DMS53 treated with DMSO at 0.1 percent for 48 hours (cell line): ENCODE data around the gene NAALADL1.
"Not testable (repeated sequence)": the region's sequence is repeated elsewhere in the genome, so short reads cannot be mapped to it uniquely, and the experiment has no call there.

Experiments used
- DNase-seq: peaks from one replicate; lab custom pipeline; 2025; ENCODE audit not compliant: unreplicated experiment; lab: John Stamatoyannopoulos, UW

Gene NAALADL1

DNA sequence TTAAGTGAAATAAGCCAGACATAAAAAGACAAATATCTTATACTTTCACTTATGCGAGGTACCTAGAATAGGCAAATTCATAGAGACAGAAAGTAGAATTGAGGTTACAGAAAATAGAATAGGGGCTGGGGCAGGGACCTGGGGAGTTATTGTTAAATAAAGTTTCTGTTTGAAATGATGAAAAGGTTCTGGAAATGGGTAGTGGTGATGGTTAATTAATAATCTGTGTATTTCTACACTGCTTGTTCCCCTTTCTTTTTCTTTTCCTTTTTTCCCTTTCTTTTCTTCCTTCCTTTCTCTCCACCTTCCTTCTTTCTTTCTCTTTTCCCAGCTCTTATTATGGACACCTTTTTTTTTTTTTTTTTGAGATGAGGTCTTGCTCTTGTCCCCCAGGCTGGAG, 2.8 kb downstream of the NAALADL1 start:
- DNase-seq = no peak

DNA sequence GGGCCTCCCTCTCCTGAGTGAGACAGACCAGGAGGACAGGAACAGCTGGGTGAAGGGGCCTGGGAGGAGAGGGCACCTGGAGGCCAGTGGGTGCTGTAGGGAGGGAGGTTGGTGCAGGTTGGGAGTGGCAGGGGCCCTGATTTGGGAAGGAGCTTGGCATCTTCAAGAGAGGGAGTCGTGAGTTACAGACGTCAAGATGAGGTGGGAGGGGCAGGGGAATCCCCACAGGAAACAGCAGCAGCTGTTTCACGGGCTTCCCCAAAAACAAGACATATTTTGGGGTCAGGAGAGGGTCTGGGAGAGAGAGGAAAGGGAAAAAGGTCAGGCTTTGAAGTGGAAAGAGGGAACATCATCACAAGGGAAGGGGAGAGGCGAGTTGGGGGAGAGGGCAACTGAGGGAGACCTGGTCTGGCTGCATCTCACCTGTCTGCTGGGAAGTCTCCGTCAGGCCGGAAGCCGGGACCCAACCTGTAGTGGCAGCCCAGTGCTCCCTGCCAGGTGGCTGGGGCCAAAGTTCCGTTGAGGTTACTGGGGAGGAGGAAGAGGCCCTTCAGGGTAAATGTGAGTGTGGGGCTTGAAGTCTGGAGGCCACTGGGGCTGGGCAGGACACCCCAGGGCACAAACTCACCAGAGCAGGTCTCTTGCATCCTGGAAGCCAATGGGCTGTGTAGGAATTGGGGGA, 4.4 kb downstream of the NAALADL1 start:
- no peak for DNase-seq

DNA sequence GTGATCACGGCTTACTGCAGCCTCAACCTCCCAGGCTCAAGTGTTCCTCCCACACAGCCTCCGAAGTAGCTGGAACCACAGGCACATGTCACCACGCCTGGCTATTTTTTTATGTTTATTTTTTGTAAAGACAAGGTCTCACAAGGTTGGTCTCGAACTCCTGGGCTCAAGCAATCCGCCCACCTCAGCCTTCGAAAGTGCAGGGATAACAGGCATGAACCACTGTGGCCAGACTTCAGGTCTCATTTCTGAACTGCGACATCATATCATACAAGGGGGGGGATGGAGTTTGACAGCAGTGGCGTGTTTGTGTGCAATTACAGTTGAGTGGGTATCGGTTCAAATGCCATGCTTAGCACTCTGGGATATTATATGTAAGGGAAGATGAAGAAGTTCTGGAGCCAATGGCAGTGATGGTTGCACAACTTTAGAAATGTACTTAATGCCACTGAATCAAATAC, 6.9 kb downstream of the NAALADL1 start:
- DNase-seq = no peak

DNA sequence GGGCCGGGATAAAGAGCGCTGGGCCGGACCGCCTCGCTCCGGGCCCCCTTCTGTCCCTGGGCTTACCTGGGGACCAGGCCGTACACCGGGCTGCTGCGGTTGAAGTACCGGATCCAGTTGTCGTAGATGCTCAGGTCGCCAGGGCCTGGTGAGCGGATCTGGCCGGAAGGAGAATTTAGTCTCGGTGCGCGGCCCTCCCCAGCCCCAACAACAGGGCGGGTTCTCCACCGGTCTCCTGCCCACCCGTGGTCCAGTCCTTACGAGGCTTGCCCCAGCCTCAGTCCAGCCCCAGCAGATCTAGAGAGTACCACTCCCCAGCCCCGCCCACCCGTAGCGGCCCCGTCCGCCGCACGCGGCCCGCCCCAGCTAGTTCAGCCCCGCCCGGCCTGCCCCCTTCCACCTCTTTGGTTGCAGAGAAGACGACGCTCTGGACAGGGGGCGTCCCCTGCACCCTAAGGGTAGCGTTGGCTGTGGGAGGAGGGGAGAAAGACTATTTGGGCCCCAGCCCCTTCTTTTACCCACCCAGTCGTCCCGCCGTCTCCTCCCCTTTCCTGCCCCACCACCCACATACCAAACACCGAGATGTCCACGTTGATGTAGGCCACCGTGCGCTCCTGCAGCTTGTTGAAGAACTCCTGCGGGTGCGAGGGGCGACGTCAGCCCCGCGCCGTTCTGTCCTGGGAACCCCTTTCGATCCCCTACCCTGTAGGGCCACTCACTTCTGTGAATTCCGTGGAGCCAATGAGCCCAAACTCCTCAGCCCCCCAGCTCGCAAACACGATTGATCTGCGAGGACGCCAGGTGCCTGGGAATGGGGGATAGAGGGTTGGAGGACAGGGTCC, 10.6 kb downstream of the NAALADL1 start:
- no peak for DNase-seq

DNA sequence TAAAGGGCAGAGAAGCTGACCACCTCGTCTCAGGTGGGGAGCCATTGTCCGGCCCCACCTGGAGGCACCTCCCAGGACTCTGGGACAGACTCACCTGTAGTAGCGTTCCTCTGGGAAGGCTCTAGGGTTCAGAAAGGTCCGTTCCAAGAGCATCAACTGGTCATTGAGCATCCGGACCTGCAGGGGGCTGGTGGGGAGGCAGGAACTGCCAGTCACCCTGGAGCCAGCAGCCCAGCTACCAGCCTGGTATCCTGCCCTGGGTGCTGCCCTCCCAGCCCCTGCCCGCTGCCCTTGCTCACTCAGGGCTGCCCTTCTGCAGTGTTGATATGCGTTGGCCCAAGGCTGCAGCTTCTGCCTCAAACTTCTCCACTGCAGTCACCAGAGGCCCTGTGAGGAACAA, 12.6 kb downstream of the NAALADL1 start:
- no peak for DNase-seq

DNA sequence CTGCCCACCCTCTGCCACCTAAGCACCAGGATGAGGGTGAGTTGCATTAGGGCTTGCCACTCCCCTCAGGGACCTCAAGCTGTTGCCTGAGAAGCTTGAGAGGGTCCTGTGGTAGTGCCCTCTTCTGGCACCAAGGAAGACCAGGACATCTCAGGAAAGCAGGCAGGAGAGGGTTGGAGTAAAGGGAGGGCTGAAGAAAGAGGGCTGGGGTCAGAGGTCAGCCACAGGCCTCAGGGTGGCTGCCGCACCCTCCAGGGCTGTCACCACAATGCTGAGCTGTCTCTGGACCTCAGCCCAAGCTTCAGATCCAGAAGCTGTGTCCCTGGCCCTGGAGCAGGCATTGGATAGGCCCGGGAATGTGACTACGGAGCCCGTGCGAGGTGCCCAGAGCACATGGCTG, 13.3 kb downstream of the NAALADL1 start:
- no peak for DNase-seq

DNA sequence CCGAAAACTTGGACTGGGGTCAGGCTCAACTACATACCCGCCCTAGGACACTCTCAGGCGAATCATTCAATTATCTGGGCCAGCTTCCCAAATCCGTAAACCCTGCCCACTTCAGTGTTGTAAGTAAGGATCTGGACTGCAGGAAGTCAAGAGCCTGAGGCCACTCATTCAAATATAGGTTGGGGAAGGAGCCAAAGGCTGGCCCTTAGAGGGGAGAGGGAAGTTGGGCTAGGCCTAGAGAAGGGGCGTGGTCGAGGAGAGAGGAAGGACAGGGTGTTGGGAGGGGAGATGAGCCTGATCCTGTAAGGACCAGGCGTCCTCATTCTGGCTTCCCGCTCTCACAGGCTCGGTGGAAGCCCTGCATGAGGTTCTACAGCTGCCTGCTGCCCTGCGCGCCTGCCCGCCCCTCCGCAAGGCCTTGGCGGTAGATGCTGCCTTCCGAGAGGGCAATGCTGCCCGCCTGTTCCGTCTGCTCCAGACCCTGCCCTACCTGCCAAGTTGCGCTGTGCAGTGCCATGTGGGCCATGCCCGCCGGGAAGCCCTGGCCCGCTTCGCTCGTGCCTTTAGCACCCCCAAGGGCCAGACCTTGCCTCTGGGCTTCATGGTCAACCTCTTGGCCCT, 14.4 kb downstream of the NAALADL1 start:
- no peak for DNase-seq

DNA sequence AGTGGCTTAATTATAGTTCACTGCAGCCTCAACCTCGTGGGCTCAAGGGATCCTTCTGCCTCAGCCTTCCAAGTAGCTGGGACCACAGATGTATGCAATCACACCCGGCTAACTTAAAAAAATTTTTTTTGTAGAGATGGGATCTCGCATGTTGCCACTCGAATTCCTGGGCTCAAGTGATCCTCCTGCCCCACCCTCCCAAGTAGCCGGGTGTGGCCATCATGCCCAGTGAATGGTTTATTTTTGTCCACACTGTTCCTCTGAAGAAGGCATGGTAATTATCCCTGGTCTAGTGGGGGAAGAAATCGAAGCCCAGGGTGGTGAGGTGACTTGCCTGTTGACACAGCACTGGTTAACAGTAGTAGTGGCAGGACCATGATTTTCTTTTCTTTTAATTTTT, 15.5 kb downstream of the NAALADL1 start:
- DNase-seq = no peak

DNA sequence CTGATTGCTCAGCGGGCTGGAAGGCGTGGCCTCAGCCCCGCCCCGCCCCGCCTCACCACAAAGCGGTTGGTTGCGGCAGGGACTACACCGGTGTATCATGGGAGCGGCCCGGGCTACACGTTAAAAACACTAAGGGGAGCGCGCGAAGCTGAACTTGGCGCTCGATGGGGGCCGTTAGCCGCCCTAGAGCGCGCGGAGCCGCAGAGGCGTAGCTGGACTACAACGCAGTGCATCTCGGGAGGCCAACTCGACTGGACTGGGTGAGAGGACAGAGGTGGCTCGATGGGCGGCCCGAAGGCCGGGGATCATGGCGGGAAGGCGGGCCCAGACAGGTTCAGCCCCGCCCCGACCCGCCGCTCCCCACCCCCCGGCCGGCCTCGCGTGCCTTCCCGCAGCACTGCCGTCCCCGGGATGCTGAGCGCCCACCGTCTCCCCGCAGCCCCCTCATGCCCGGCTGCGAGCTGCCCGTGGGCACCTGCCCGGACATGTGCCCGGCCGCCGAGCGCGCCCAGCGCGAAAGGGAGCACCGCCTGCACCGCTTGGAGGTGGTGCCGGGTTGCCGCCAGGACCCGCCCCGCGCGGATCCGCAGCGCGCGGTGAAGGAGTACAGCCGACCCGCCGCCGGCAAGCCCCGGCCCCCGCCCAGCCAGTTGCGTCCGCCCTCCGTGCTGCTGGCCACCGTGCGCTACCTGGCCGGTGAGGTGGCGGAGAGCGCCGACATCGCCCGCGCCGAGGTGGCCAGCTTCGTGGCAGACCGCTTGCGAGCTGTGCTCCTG, 17.3 kb downstream of the NAALADL1 start, which contains the start of gene SAC3D1:
TSS of gene SAC3D1 (plus strand) at position 364 of the 776 bp plus-strand sequence. CDS start at position 447, 83 bp downstream.
- DNase-seq = peak; percentile 92

DNA sequence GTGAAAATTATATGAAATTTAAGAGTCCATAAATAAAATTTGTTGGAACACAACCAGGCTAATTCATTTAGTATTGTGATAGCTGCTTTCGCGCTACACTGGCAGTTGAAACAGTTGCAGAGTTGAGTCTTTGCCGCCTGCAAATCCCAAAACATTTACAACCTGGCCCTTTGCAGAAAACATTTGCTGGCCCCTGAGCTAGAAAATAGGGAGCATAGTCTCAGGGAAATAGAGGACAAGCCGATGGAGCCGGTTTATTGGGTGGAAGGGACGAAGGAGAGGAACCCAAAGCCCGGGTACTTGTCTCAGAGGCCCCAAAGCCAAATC, 17.9 kb downstream of the NAALADL1 start:
- no peak for DNase-seq

DNA sequence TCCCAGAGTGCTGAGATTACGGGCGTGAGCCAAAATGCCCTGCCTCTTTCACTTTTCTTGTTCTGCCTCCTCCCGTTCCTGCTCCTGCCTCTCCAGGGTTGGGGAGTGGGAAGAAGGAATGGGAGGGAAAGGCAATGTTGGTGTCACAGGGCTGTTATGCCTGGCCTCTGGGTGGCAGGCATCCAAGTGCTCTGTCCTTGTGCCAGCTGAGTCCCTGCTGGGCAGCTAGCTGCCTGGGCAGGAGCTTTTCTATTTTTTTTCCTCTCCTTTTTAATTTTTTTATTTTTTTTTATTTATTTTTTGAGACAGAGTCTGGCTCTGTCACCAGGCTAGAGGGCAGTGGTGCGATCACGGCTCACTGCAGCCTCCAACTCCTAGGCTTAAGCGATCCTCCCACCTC, 21.4 kb downstream of the NAALADL1 start:
- no peak for DNase-seq

DNA sequence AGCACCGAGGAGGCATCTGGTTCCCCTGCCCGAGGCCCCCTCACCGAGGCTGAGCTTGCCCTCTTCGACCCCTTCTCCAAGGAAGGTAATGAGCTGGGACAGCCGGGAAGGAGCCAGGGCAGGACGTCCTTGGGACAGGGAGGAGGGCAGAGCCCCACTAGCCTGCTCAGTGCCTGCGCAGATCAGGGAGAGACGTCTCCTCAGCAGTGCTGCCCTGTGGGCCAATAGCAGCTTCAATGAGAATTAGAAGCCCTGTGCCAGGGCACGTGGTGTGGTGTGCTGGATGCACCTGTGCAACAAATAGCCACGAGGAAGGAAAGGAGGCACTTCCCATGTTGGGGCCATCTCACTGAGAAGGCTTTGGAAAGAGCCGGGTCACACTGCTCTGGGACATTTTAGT, 22.8 kb downstream of the NAALADL1 start:
- DNase-seq = no peak

DNA sequence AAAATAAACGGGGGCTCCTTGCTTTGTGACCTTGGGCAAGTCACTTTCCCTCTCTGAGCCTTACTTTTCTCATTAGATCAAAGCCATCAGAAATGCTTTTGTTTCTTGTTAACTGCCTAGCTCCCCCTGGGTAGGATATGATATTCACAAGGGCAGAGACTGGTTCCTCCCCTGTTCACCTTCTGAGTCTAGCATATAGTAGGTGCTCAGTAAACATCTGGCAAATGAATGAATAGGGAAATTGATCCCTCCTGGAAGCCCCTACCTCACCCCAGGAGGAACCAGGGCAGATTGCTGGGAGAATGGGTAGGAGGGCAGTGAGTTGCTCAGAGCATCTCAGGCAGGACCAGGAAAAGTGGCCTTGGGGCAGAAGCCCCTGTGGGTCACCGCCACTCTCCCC, 23.9 kb downstream of the NAALADL1 start:
- no peak for DNase-seq

DNA sequence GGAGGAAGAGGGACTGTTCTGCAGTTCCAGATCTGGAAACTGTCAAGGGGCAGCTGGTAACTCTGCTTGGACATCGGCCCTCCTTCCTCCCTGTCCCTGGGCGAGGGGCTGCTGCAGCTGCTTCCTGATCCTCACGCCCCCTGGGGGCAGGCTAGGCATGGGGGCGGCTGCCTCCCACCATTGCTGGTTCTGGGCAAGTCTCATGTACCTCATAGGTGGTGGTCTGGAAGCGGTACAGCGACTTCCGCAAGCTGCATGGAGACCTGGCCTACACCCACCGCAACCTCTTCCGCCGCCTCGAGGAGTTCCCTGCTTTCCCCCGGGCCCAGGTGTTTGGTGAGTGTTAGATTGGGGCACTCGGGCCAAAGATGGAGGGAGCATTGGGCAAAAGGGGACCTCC, 26.1 kb downstream of the NAALADL1 start:
- no peak for DNase-seq

DNA sequence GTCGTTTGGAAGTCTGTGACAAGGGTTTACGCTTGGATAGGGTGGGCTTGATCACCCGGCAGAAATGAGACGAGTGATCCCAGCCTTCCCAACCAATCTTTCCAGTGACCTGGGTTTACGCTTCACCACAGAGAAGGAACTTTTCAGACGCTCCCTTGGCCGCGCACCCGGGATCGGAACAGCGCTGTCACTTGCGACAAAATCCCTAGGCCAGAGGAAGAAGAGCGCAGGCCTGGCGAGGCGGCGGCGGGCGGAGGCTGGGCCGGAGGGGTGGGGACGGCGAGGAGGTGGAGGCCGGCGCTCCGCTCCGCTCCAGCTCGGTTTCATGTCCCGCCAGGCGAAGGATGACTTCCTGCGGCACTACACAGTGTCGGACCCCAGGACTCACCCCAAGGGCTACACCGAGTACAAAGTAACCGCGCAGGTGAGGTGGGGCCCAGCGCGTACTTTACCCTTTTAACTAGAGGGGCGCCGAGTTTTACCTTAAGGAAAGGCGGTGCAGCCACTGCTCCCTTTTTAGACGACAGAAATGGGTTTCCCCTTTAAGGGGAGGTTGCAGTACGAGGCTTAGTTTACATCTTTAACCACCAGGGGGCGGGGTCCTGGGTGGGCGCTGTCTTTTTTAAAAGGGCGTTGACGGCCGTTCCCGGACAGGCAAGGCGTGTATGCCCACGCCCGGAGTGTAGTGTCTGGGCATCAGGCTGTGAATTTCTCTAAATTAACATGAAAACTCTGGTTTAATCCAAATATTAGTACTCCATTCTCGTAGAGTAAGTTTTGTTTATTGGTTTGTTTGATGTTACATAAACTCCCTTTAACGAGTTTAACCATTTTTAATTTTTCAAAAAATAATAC, 30.9 kb downstream of the NAALADL1 start, which contains the start of gene SNX15:
TSS of gene SNX15 (plus strand) at position 227 of the 855 bp plus-strand sequence. CDS start at position 326, 99 bp downstream.
- peak; percentile 95 for DNase-seq

DNA sequence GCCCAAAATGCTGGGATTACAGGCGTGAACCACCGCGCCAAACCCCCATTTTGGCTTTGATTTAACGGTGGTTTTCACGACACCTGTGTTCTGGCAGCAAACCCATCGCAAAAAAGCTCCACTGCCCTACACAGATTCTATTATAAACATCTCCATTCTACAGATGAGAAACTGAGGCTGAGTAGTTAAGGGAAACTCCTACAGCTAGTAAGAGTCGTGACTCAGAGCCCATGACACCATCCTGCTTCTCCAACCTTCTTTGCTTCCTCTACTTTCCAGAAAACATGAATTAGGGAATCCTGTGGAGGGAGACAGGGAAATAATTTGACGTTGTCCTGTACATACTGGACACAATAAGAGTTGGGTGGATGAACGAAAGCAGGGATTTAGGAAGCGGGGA, 31.5 kb downstream of the NAALADL1 start:
- DNase-seq = peak; percentile 56

DNA sequence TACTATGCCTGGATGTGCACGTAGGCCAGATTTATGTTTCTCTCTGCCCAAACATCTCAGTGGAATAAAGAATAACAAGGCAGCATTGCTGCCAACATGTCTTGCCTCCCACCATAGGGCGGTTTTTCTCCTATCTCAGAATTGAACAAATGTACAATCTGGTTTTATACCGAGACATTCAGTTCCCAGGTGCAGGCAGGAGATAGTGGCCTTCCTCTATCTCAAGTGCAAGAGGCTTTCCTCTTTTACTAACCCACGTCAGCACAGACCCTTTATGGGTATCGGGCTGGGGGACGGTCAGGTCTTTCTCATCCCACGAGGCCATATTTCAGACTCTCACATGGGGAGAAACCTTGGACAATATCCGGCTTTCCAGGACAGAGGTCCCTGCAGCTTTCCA, 34.9 kb downstream of the NAALADL1 start:
- not testable (repeated sequence) for DNase-seq

DNA sequence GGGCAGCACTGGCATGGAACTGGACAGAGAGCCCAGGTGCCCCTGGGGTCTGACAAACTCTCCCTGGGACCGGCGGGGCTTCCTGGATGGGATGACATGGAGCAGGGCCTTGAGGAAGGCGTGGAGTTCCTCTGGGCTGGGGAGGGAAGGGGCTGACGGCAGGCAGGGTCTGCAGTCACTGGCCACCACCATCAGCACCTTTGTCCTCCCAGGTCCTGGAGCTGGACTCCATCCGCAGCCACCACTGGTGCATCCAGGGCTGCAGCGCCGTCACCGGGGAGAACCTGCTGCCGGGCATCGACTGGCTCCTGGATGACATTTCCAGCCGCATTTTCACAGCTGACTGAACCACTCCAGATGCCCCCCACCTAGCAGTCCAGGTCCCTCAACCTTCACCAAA, 36.8 kb downstream of the NAALADL1 start:
- no peak for DNase-seq

DNA sequence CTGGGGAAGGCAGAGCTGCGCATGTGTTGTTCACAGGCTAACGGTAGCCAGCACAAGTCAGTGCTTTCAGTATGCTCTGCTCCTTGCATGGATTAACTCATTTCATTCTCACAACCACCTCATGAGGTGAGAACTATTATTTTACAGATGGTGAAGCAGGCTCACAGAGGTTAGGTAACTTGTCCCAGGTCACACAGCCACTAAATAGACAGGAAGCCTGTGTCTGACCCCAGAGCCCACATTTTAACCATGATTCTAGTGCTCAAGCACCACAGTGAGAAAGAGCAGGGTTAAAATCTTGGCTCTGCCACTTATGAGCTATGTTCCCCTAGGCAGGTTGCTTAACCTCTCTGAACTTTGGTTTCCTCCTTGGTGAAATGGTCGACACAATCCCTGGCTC, 37.4 kb downstream of the NAALADL1 start:
- no peak for DNase-seq

DNA sequence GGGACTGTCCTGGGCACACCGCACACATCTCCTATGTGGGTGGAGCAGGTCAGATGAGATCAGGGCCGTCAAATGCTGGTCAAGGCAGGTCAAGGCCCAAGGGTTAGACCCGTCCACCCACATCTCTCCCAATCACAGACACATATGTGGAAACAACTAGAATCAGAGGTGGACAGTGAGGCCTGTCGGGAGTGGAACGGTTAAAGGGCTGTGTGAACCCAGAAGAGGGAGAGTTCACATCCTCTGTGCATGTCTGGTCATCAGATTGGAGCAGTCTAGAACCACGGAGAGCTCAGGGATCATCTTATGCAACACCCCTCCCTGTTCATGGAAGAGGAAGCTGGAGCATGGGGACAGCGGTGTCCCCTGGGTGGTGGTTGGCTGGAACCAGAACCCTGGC, 38.5 kb downstream of the NAALADL1 start:
- no peak for DNase-seq
